Measurements from ENCODE around the gene MAGI2.

MAGI2 gene

GRCh38 chr7:78198756-78199155 lies 1254.7 kb downstream of the MAGI2 start:
- DNase-seq: no peak

- no peak for DNase-seq
Observed at GRCh38 chr7:78197447-78197846, 1256.0 kb downstream of the MAGI2 start.

GRCh38 chr7:78195281-78195680 lies 1258.2 kb downstream of the MAGI2 start:
- DNase-seq: no peak

GRCh38 chr7:78194611-78195010 lies 1258.9 kb downstream of the MAGI2 start:
- no peak for DNase-seq

- DNase-seq: no peak
Observed at GRCh38 chr7:78191475-78192079, 1261.9 kb downstream of the MAGI2 start.

- no peak for DNase-seq
Observed at GRCh38 chr7:78189762-78190161, 1263.7 kb downstream of the MAGI2 start.

GRCh38 chr7:78185149-78185745 lies 1268.2 kb downstream of the MAGI2 start:
- no peak for DNase-seq

- no peak for DNase-seq
Observed at GRCh38 chr7:78184299-78184698, 1269.2 kb downstream of the MAGI2 start.

GRCh38 chr7:78179827-78180477 lies 1273.5 kb downstream of the MAGI2 start:
- no peak for DNase-seq

- no peak for DNase-seq
Observed at GRCh38 chr7:78179211-78179610, 1274.3 kb downstream of the MAGI2 start.

- DNase-seq: no peak
Observed at GRCh38 chr7:78178319-78178718, 1275.1 kb downstream of the MAGI2 start.

- DNase-seq: no peak
Observed at GRCh38 chr7:78176171-78176570, 1277.3 kb downstream of the MAGI2 start.

GRCh38 chr7:78175330-78176100 lies 1278.0 kb downstream of the MAGI2 start:
- no peak for DNase-seq

- no peak for DNase-seq
Observed at GRCh38 chr7:78173666-78174065, 1279.8 kb downstream of the MAGI2 start.

- DNase-seq: no peak
Observed at GRCh38 chr7:78172933-78173591, 1280.4 kb downstream of the MAGI2 start.

- no peak for DNase-seq
Observed at GRCh38 chr7:78172267-78172757, 1281.2 kb downstream of the MAGI2 start.

GRCh38 chr7:78171398-78171797 lies 1282.1 kb downstream of the MAGI2 start:
- no peak for DNase-seq

- no peak for DNase-seq
Observed at GRCh38 chr7:78170815-78171214, 1282.7 kb downstream of the MAGI2 start.

- DNase-seq: no peak
Observed at GRCh38 chr7:78169992-78170391, 1283.5 kb downstream of the MAGI2 start.

GRCh38 chr7:78168865-78169264 lies 1284.6 kb downstream of the MAGI2 start:
- no peak for DNase-seq

GRCh38 chr7:78167860-78168259 lies 1285.6 kb downstream of the MAGI2 start:
- DNase-seq: no peak

- no peak for DNase-seq
Observed at GRCh38 chr7:78165854-78166253, 1287.6 kb downstream of the MAGI2 start.

- DNase-seq: no peak
Observed at GRCh38 chr7:78165454-78165853, 1288.0 kb downstream of the MAGI2 start.
